GM19395 (cell line): ENCODE data around the gene RRP1.
A peak's percentile ranks its signal among the peaks of the same experiment; 100 is the strongest.

Experiments
- ATAC-seq: cut with Tn5 transposase; IDR thresholded peaks from one replicate; pipeline ENCODE4 v1.9.1; 2021; ENCODE audit warnings: mild to moderate bottlenecking, moderate library complexity; ENCODE audit not compliant: unreplicated experiment

RRP1 gene

GRCh38 chr21:43800124-43800523 is 10.7 kb downstream of the RRP1 start:
- no peak for ATAC-seq

- no peak for ATAC-seq
Measured at GRCh38 chr21:43800566-43800965, 11.2 kb downstream of the RRP1 start.

- ATAC-seq: no peak
Measured at GRCh38 chr21:43801006-43801783, 11.8 kb downstream of the RRP1 start.

GRCh38 chr21:43802713-43803313 is 13.4 kb downstream of the RRP1 start:
- no peak for ATAC-seq

- ATAC-seq: no peak
Measured at GRCh38 chr21:43803558-43804300, 14.4 kb downstream of the RRP1 start.

GRCh38 chr21:43805275-43805800 is 16.0 kb downstream of the RRP1 start:
- peak; percentile 87 for ATAC-seq

- ATAC-seq: no peak
Measured at GRCh38 chr21:43806017-43806710, 16.8 kb downstream of the RRP1 start.

GRCh38 chr21:43808367-43808766 is 19.0 kb downstream of the RRP1 start:
- no peak for ATAC-seq

- ATAC-seq: no peak
Measured at GRCh38 chr21:43808832-43809251, 19.5 kb downstream of the RRP1 start.

- no peak for ATAC-seq
Measured at GRCh38 chr21:43809346-43809799, 20.0 kb downstream of the RRP1 start.

- no peak for ATAC-seq
Measured at GRCh38 chr21:43809853-43810504, 20.6 kb downstream of the RRP1 start.

- no peak for ATAC-seq
Measured at GRCh38 chr21:43810505-43811261, 21.3 kb downstream of the RRP1 start.

- ATAC-seq: no peak
Measured at GRCh38 chr21:43811262-43812105, 22.1 kb downstream of the RRP1 start.

- no peak for ATAC-seq
Measured at GRCh38 chr21:43812139-43812821, 22.9 kb downstream of the RRP1 start.

- no peak for ATAC-seq
Measured at GRCh38 chr21:43812957-43813655, 23.7 kb downstream of the RRP1 start.

- no peak for ATAC-seq
Measured at GRCh38 chr21:43813656-43813980, 24.2 kb downstream of the RRP1 start.

GRCh38 chr21:43814215-43815106 is 25.1 kb downstream of the RRP1 start:
- no peak for ATAC-seq
